Activated CD8-positive, alpha-beta T cell treated with anti-CD3 and anti-CD28 coated beads for 36 hours (primary cell): ENCODE results near the gene SMOC1. TPM values are rescaled to one million over a fixed set of nuclear protein-coding genes. Genes with fewer than 3 reads are reported as not detected.
"Not testable (repeated sequence)": the region's sequence is repeated elsewhere in the genome, so short reads cannot be mapped to it uniquely, and the experiment has no call there.

Experiments
- ATAC-seq: fragments of 200-7000 bp; cut with Tn5 transposase; one replicate; pipeline ENCODE4 v1.10.0; 2021; ENCODE audit warnings: mild to moderate bottlenecking, moderate library complexity
- CTCF ChIA-PET: fragments of 350-600 bp; sonication (Branson Sonifier 250); formaldehyde crosslinking; loops from one replicate; lab custom pipeline; 2021; ENCODE audit warnings: antibody characterized with exemption; lab: Charles Lee
- POLR2A ChIA-PET: fragments of 350-600 bp; sonication (Branson Sonifier 250); formaldehyde crosslinking; loops from one replicate; lab custom pipeline; 2021; ENCODE audit warnings: antibody characterized with exemption; lab: Charles Lee
- DNase-seq: peaks from one replicate; pipeline ENCODE4 v3.0.0-alpha.2; 2020
- H3K27ac Mint-ChIP-seq: one replicate; pipeline ENCODE4 v1.8.0; 2021; ENCODE audit warnings: mild to moderate bottlenecking, mixed read lengths
- H3K27me3 Mint-ChIP-seq: one replicate; pipeline ENCODE4 v1.8.0; 2021; ENCODE audit warnings: mixed read lengths
- H3K36me3 Mint-ChIP-seq: one replicate; pipeline ENCODE4 v1.8.0; 2021; ENCODE audit warnings: low read depth, mixed read lengths
- H3K4me1 Mint-ChIP-seq: one replicate; pipeline ENCODE4 v1.8.0; 2021; ENCODE audit warnings: low read depth, mixed read lengths
- H3K4me3 Mint-ChIP-seq: one replicate; pipeline ENCODE4 v1.8.0; 2021; ENCODE audit warnings: mild to moderate bottlenecking, moderate library complexity, mixed read lengths
- H3K9me3 Mint-ChIP-seq: one replicate; pipeline ENCODE4 v1.8.0; 2021; ENCODE audit warnings: mixed read lengths
- intact Hi-C: fragments of 100-400 bp; cut with micrococcal nuclease; formaldehyde crosslinking; loops from one replicate; pipeline ENCODE4 v1.10.0; 2022
- total RNA-seq, 2 experiments: library from RNA; stranded (reverse); gene quantifications; one replicate each; pipeline ENCODE4 v1.2.3, GENCODE V29; 2021
- TF ChIP-seq, protein P1 (sequence below): fragments of 200-600 bp; IDR thresholded peaks from one replicate; pipeline ENCODE4 v1.8.0; 2022; ENCODE audit warnings: antibody characterized with exemption, mild to moderate bottlenecking

SMOC1 gene
- total RNA-seq, 2 experiments from 2014 or later: not detected

DNA sequence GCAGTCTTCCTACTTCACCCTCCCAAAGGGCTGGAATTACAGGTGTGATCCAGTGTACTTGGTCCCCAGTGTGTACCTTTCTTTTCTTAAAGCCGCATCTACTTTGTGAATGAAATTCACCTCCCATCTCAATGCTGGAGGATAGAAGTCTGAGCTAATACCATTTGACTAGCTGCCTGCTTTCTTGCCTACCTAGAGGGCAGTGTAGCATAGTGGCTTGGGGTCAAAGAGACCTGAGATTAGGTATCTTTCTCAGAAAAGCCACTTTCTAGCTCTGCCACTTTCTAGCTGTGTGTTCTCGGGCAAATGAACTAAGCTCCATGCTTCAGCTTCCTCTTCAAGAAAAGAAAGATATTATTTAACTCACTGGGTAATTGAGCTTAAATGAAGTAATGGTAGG lies 16.9 kb downstream of the SMOC1 start:
- intact Hi-C loops: no loop called here
- CTCF ChIA-PET: interaction anchor here (1.6 kb wide), 1 partner anchor 18 kb away, joined by 5 read pairs; no protein-coding TSS in a partner anchor
- TF ChIP-seq, protein P1, sequence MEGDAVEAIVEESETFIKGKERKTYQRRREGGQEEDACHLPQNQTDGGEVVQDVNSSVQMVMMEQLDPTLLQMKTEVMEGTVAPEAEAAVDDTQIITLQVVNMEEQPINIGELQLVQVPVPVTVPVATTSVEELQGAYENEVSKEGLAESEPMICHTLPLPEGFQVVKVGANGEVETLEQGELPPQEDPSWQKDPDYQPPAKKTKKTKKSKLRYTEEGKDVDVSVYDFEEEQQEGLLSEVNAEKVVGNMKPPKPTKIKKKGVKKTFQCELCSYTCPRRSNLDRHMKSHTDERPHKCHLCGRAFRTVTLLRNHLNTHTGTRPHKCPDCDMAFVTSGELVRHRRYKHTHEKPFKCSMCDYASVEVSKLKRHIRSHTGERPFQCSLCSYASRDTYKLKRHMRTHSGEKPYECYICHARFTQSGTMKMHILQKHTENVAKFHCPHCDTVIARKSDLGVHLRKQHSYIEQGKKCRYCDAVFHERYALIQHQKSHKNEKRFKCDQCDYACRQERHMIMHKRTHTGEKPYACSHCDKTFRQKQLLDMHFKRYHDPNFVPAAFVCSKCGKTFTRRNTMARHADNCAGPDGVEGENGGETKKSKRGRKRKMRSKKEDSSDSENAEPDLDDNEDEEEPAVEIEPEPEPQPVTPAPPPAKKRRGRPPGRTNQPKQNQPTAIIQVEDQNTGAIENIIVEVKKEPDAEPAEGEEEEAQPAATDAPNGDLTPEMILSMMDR: no peak
- POLR2A ChIA-PET: no interaction called here
- Mint-ChIP-seq H3K4me1 (no peaks in the 10 kb centered on the region), H3K4me3 (no peak overlapping the region), H3K27ac (no peak overlapping the region), H3K27me3 (peaks cover 17% of the 10 kb centered on the region), H3K9me3 (peaks cover 12% of the 10 kb centered on the region), H3K36me3 (no peaks in the 10 kb centered on the region)
- no peak for ATAC-seq
- no peak for DNase-seq

DNA sequence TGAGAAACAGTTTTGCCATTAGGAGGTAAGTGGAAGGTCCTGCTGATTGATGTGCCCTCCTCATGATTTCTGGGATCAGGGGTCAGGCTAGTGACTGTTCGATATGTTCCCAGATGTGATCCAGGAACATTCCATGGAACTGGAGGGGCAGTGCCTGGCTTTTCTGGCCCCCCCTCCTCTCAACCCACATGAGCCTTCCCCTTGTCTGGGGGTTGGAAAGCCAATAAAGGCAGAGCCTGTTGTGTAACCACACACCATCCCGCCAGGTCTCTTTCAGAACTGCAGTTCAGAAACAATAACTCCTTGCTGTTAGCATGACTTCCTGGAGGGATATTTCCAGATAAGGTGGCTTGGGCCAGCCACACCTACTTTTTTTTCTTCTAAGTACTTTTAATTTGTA lies 17.8 kb downstream of the SMOC1 start:
- ATAC-seq (no peak), DNase-seq (no peak)
- CTCF ChIA-PET: interaction anchor here (1.6 kb wide), 1 partner anchor 19 kb away, joined by 5 read pairs; no protein-coding TSS in a partner anchor
- TF ChIP-seq, protein P1: no peak
- Mint-ChIP-seq H3K27ac (no peak overlapping the region), H3K36me3 (no peaks in the 10 kb centered on the region), H3K4me3 (no peak overlapping the region), H3K4me1 (no peaks in the 10 kb centered on the region), H3K9me3 (peaks cover 12% of the 10 kb centered on the region), H3K27me3 (peaks cover 16% of the 10 kb centered on the region)
- POLR2A ChIA-PET: no interaction called here
- intact Hi-C loops: no loop called here

DNA sequence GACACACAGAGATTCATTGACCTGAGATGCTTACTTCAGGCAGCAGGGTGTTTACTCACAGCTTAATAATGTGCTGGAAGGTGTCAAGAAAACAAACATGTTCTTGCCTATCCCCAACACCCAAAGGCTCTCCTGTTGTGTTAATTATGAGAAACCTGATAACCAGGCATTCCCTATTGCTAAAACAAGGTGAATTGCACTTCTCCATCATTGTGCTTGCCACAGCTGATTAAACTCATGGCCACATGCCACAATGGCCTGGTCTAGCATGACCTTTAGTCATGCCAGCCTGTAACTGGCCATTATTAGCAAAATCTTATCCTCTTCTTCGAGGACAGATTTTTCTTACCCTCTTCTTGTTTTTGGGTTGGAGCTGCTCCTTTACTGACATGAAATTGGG lies 21.4 kb downstream of the SMOC1 start:
- ATAC-seq (no peak), DNase-seq (no peak)
- ChIA-PET POLR2A (no interaction called here), CTCF (no interaction called here)
- Mint-ChIP-seq H3K9me3 (peaks cover 12% of the 10 kb centered on the region), H3K36me3 (no peaks in the 10 kb centered on the region), H3K4me1 (no peaks in the 10 kb centered on the region), H3K27me3 (peaks cover 2% of the 10 kb centered on the region), H3K27ac (no peak overlapping the region), H3K4me3 (no peak overlapping the region)
- intact Hi-C loops: no loop called here
- TF ChIP-seq, protein P1: no peak

DNA sequence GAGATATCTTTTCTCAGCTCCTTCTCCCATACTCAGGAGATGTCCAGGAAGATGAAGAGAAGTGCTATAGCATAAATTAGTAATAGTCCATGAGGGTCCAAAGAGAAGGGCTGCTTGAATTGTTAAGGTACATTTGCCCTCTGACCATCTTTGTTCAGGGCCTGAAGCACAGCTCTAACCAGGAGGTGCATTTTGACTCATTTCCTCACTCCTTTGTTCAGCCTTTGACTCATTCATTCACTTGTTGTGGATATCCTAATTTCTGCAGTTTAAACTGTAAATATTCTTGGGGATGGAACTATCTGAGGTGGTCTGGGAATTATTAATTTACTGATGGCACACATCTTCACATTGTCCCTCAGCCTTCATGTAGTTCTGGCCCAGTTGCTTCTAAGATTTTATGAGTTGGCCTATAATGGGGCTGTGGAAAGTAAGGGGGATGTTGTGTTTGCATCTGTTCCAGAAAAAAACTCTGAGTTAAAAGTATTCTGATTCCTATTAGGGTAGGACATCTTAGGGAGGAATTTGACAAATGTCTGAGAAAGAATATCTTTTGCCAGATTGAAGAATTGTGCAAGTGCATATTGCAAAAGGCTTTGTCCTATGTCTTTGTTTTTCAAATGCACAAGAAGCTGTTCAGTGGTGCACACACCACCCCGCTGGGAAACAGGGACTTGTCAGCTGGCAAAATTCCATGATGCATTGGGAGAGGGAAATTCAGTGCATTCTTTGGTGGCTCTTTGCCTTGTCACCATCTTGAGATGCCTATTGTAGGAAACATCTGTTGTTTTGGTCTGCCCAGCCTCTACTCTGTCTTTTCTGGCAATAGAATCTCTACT lies 22.1 kb downstream of the SMOC1 start:
- DNase-seq: no peak
- Mint-ChIP-seq H3K27ac (no peak overlapping the region), H3K4me1 (no peaks in the 10 kb centered on the region), H3K4me3 (no peak overlapping the region), H3K9me3 (peaks cover 12% of the 10 kb centered on the region), H3K27me3 (peaks cover 2% of the 10 kb centered on the region), H3K36me3 (no peaks in the 10 kb centered on the region)
- ATAC-seq: no peak
- ChIA-PET CTCF (no interaction called here), POLR2A (no interaction called here)
- intact Hi-C loops: no loop called here
- TF ChIP-seq, protein P1: no peak

DNA sequence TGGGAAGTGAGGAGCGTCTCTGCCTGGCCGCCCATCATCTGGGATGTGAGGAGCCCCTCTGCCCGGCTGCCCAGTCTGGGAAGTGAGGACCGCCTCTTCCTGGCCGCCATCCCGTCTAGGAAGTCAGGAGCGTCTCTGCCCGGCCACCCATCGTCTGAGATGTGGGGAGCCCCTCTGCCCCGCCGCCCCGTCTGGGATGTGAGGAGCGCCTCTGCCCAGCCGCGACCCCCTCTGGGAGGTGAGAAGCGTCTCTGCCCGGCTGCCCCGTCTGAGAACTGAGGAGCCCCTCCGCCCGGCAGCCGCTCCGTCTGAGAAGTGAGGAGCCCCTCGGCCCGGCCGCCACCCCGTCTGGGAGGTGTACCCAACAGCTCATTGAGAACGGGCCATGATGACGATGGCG lies 23.8 kb downstream of the SMOC1 start:
- intact Hi-C loops, CTCF ChIA-PET, H3K27ac Mint-ChIP-seq, H3K4me1 Mint-ChIP-seq, H3K27me3 Mint-ChIP-seq, DNase-seq, H3K9me3 Mint-ChIP-seq, H3K4me3 Mint-ChIP-seq, POLR2A ChIA-PET, H3K36me3 Mint-ChIP-seq, ATAC-seq: not testable (repeated sequence)
